ENCODE data around the gene SLC2A10.

SLC2A10 gene

GRCh38 chr20:46689082-46689753 lies 20.2 kb upstream of the SLC2A10 start, which contains the start of gene TP53RK (continued):
- TF ChIP-seq ZNF704 (tag by site-specific recombination; IDR thresholded peaks at IDR 0.05), result 0 out of 2 replicates have a peak, but pooled peaks have one; percentile 9

DNA sequence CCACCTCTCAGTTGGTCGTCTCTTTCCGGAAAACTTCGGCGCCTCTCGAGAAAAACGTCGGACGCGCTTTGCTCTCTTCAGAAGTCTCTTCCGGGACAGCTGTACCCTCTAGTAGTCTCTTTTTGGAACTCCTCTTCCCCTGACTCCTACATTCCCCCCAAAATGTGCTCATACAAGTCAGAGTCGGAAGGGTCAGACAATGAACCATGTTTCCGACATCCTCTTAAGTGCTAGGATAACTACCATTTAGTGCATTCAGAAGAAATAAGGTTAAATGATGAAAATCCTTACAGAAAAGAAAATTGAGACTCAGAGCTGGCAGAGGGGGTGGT lies 19.7 kb upstream of the SLC2A10 start:
- Histone ChIP-seq H3K9me3 (ENCODE audit: control insufficient read depth, insufficient read depth, low read depth, low read length) (no peaks in the 10 kb centered on the region), H3K4me3 (ENCODE audit: low read depth, low read length) (peak overlapping the region; percentile 45), H3K4me1 (ENCODE audit: control insufficient read depth, insufficient read depth, low read length) (no peaks in the 10 kb centered on the region), H3K36me3 (ENCODE audit: control insufficient read depth in 2 of 2, insufficient read depth in 1 of 2, low read length in 2 of 2) (peaks cover 0 to 25% of the 10 kb centered on the region in 2 experiments; a peak in 1 of 3 replicates), H3K27ac (ENCODE audit: extremely low read depth, low read depth, low read length) (no peak overlapping the region)
- CTCF ChIA-PET, result interaction anchor here (0.6 to 1.8 kb wide), 6 partner anchors 8 to 131 kb away, joined by 3 to 7 read pairs (median 5); no protein-coding TSS in a partner anchor
- POLR2A ChIA-PET, result interaction anchor here (0.6 to 1.6 kb wide), 5 partner anchors 13 to 326 kb away, joined by 3 to 6 read pairs (median 4); partner anchors contain the start of gene ELMO2
- no peak for TF ChIP-seq TCF7L2 (IDR thresholded peaks at IDR 0.05; ENCODE audit: borderline replicate concordance, low read depth, low read length)
- no peak for TF ChIP-seq ZNF169 (tag by site-specific recombination; IDR thresholded peaks at IDR 0.05)
- no peak for TF ChIP-seq ZBTB20 (tag by site-specific recombination; IDR thresholded peaks at IDR 0.05)
- TF ChIP-seq ZNF214 (tag by site-specific recombination; IDR thresholded peaks at IDR 0.05; ENCODE audit: borderline replicate concordance), result no peak
- TF ChIP-seq ZNF514 (tag by site-specific recombination; IDR thresholded peaks at IDR 0.05), result no peak
- TF ChIP-seq ZNF530 (tag by site-specific recombination; IDR thresholded peaks at IDR 0.05; ENCODE audit: low read depth), result no peak
- TF ChIP-seq ZBTB6 (tag by site-specific recombination; IDR thresholded peaks at IDR 0.05), result no peak
- TF ChIP-seq GLI2 (tag by site-specific recombination; IDR thresholded peaks at IDR 0.05; ENCODE audit: borderline replicate concordance, low read depth), result no peak
- no peak for TF ChIP-seq ZXDB (tag by site-specific recombination; IDR thresholded peaks at IDR 0.05)
- TF ChIP-seq, protein P1, sequence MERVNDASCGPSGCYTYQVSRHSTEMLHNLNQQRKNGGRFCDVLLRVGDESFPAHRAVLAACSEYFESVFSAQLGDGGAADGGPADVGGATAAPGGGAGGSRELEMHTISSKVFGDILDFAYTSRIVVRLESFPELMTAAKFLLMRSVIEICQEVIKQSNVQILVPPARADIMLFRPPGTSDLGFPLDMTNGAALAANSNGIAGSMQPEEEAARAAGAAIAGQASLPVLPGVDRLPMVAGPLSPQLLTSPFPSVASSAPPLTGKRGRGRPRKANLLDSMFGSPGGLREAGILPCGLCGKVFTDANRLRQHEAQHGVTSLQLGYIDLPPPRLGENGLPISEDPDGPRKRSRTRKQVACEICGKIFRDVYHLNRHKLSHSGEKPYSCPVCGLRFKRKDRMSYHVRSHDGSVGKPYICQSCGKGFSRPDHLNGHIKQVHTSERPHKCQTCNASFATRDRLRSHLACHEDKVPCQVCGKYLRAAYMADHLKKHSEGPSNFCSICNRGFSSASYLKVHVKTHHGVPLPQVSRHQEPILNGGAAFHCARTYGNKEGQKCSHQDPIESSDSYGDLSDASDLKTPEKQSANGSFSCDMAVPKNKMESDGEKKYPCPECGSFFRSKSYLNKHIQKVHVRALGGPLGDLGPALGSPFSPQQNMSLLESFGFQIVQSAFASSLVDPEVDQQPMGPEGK (tag by site-specific recombination; IDR thresholded peaks at IDR 0.05), result peak; percentile 44
- TF ChIP-seq ZNF518A (tag by site-specific recombination; conservative IDR thresholded peaks at IDR 0.05; ENCODE audit: low read depth), result peak; percentile 61; the same call in 1 of the 2 replicates
- no peak for TF ChIP-seq MYNN (tag by site-specific recombination; IDR thresholded peaks at IDR 0.05; ENCODE audit: borderline replicate concordance)
- TF ChIP-seq, protein P2, sequence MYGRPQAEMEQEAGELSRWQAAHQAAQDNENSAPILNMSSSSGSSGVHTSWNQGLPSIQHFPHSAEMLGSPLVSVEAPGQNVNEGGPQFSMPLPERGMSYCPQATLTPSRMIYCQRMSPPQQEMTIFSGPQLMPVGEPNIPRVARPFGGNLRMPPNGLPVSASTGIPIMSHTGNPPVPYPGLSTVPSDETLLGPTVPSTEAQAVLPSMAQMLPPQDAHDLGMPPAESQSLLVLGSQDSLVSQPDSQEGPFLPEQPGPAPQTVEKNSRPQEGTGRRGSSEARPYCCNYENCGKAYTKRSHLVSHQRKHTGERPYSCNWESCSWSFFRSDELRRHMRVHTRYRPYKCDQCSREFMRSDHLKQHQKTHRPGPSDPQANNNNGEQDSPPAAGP (tag by site-specific recombination; IDR thresholded peaks at IDR 0.05), result no peak
- no peak for TF ChIP-seq EGR2 (tag by site-specific recombination; IDR thresholded peaks at IDR 0.05; ENCODE audit: low read depth)
- no peak for TF ChIP-seq ZNF580 (tag by site-specific recombination; IDR thresholded peaks at IDR 0.05)
- no peak for TF ChIP-seq YY2 (tag by site-specific recombination; IDR thresholded peaks at IDR 0.05)
- no peak for TF ChIP-seq ZBTB17 (tag by site-specific recombination; IDR thresholded peaks at IDR 0.05)
- no peak for TF ChIP-seq ZEB2 (tag by site-specific recombination; IDR thresholded peaks at IDR 0.05)
- TF ChIP-seq ZNF776 (tag by site-specific recombination; IDR thresholded peaks at IDR 0.05; ENCODE audit: borderline replicate concordance), result no peak
- no peak for TF ChIP-seq ZNF157 (tag by site-specific recombination; IDR thresholded peaks at IDR 0.05)
- TF ChIP-seq, protein P3, sequence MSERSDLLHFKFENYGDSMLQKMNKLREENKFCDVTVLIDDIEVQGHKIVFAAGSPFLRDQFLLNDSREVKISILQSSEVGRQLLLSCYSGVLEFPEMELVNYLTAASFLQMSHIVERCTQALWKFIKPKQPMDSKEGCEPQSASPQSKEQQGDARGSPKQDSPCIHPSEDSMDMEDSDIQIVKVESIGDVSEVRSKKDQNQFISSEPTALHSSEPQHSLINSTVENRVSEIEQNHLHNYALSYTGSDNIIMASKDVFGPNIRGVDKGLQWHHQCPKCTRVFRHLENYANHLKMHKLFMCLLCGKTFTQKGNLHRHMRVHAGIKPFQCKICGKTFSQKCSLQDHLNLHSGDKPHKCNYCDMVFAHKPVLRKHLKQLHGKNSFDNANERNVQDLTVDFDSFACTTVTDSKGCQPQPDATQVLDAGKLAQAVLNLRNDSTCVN (tag by site-specific recombination; optimal IDR thresholded peaks at IDR 0.05), result no peak
- TF ChIP-seq ZNF600 (tag by site-specific recombination; IDR thresholded peaks at IDR 0.05), result no peak
- no peak for TF ChIP-seq FEZF1 (tag by site-specific recombination; IDR thresholded peaks at IDR 0.05)
